GM21825 (cell line): ENCODE data around the gene IKBKE.

ENCODE experiments used
- ATAC-seq: cut with Tn5 transposase; IDR thresholded peaks from one replicate; pipeline ENCODE4 v1.9.1; 2021; ENCODE audit warnings: mild to moderate bottlenecking, moderate library complexity; ENCODE audit not compliant: unreplicated experiment

The IKBKE gene

GRCh38 chr1:206495011-206495461 lies 24.8 kb downstream of the IKBKE start:
- no peak for ATAC-seq

GRCh38 chr1:206495493-206496046 lies 25.3 kb downstream of the IKBKE start:
- ATAC-seq = peak; percentile 21

GRCh38 chr1:206496131-206496793 lies 26.0 kb downstream of the IKBKE start:
- ATAC-seq = peak; percentile 63

GRCh38 chr1:206497363-206497762 lies 27.1 kb downstream of the IKBKE start:
- ATAC-seq = no peak

- no peak for ATAC-seq
Observed at GRCh38 chr1:206497774-206498173, 27.5 kb downstream of the IKBKE start.

GRCh38 chr1:206498685-206499084 lies 28.4 kb downstream of the IKBKE start:
- no peak for ATAC-seq

- ATAC-seq = no peak
Observed at GRCh38 chr1:206500046-206500445, 29.8 kb downstream of the IKBKE start.

- no peak for ATAC-seq
Observed at GRCh38 chr1:206501881-206502280, 31.6 kb downstream of the IKBKE start.

- no peak for ATAC-seq
Observed at GRCh38 chr1:206502403-206502802, 32.1 kb downstream of the IKBKE start.

- ATAC-seq = no peak
Observed at GRCh38 chr1:206502812-206503211, 32.5 kb downstream of the IKBKE start.

- ATAC-seq = peak; percentile 62
Observed at GRCh38 chr1:206503591-206504362, 33.5 kb downstream of the IKBKE start.

GRCh38 chr1:206504363-206504713 lies 34.1 kb downstream of the IKBKE start:
- no peak for ATAC-seq

GRCh38 chr1:206505702-206506355 lies 35.6 kb downstream of the IKBKE start:
- ATAC-seq = no peak

- no peak for ATAC-seq
Observed at GRCh38 chr1:206506405-206507283, 36.4 kb downstream of the IKBKE start.

GRCh38 chr1:206507284-206508129 lies 37.2 kb downstream of the IKBKE start, which contains the start of gene RASSF5:
RASSF5 (plus strand) TSS chr1:206507531; CDS start chr1:206507603, 72 bp downstream.
- ATAC-seq = peak; percentile 45

GRCh38 chr1:206508130-206508889 lies 38.0 kb downstream of the IKBKE start:
- ATAC-seq = no peak

GRCh38 chr1:206508956-206509355 lies 38.7 kb downstream of the IKBKE start:
- ATAC-seq = no peak

GRCh38 chr1:206509612-206510257 lies 39.5 kb downstream of the IKBKE start:
- no peak for ATAC-seq
